Fibroblast of villous mesenchyme (primary cell): ENCODE measurements around the gene CDH2. TPM values are rescaled to one million over a fixed set of nuclear protein-coding genes. Genes with fewer than 3 reads are reported as not detected.

Source experiments
- DNase-seq: peaks from one replicate; pipeline ENCODE4 v3.0.0-alpha.2; 2010; ENCODE audit warnings: low read depth
- H3K4me3 ChIP-seq: 2 replicates; pipeline ENCODE4 v1.5.1; 2011; ENCODE audit warnings: low read depth, mild to moderate bottlenecking, low read length
- total RNA-seq: library from RNA; depleted of rRNA; stranded (reverse); fragments of >200 nt; gene quantifications from 2 replicates; pipeline ENCODE4 v1.2.3, GENCODE V29; 2012
- TF ChIP-seq, protein P1 (sequence below): IDR thresholded peaks from 2 replicates; pipeline ENCODE4 v1.5.1; 2012; ENCODE audit warnings: low read depth, mild to moderate bottlenecking, low read length; ENCODE audit not compliant: insufficient read depth

Gene CDH2
- total RNA-seq, 1 donor, result 74.7 TPM

DNA sequence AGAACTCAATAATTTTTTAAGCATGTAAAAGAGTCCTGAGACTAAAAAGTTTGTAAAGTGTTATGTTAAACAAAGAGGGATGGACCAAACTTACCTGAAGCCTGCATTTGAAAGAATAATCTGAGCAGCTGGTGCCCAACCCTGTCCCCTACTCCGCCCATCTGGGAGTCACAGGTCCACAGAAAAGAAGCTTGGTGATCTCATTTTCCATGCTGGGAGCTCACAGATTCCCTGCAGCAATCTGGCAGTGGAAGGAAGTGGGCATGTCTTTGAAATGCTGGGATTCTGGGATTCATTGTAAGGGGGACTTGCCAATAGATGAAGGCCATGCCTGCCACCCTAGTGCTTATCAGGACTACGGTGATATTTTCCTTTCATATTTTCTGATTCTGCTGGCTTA, 17.9 kb downstream of the CDH2 start:
- no peak for DNase-seq
- TF ChIP-seq, protein P1, sequence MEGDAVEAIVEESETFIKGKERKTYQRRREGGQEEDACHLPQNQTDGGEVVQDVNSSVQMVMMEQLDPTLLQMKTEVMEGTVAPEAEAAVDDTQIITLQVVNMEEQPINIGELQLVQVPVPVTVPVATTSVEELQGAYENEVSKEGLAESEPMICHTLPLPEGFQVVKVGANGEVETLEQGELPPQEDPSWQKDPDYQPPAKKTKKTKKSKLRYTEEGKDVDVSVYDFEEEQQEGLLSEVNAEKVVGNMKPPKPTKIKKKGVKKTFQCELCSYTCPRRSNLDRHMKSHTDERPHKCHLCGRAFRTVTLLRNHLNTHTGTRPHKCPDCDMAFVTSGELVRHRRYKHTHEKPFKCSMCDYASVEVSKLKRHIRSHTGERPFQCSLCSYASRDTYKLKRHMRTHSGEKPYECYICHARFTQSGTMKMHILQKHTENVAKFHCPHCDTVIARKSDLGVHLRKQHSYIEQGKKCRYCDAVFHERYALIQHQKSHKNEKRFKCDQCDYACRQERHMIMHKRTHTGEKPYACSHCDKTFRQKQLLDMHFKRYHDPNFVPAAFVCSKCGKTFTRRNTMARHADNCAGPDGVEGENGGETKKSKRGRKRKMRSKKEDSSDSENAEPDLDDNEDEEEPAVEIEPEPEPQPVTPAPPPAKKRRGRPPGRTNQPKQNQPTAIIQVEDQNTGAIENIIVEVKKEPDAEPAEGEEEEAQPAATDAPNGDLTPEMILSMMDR, result no peak
- no peak overlapping the region for H3K4me3 ChIP-seq

DNA sequence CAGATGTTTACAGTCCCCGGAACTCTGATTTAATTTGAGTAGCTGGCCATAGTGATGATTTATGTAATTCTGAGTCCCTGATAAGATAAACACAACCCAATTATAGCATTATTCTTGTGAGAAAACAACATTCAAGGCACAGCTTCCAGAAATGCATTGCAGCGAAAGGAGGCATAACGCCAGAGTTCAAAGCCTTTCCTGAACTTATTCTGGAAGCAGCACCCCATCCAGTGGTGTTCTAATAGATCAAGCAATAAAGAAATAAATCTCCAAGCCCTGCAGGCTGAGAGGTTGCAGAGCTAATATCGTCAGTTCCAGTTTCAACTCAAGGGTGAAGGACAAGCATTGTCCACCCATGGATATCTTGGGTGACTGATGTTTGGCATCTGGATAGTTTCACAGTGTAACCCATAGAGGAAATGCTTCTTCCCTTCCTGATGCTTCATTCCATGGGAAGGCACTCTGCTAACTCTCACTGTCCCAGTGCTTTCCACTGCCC, 18.8 kb downstream of the CDH2 start:
- peak overlapping the region; percentile 12 for H3K4me3 ChIP-seq
- DNase-seq, result peak; percentile 69
- TF ChIP-seq, protein P1, result peak; percentile 33

DNA sequence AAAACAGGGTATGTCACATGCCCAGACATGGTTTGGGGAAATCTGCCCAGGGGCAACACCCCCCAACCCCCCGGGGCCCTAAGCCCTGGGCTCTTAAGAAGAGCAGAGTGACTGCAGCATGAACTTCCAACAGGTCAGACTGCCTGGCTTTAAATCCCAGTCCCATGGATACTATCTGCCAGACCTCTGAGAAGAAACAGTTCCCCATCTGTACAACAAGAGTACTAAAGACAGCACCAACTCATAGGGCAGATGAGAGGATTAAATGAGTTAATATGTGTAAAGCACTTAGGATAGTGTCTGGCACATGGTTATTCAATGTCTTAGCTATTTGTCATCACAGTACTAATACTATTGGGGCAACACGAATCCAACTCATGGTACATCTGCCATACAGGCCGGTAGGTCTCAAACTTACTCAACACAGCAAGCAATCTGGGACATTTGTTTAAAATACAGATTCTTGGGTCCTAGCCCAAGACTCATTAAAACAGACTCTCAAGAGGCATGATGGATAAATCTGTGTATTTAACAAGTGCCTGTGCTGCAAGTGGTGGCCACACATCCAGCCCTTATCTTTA, 23.4 kb downstream of the CDH2 start:
- TF ChIP-seq, protein P1, result no peak
- peak; percentile 90 for DNase-seq
- H3K4me3 ChIP-seq, result no peak overlapping the region

DNA sequence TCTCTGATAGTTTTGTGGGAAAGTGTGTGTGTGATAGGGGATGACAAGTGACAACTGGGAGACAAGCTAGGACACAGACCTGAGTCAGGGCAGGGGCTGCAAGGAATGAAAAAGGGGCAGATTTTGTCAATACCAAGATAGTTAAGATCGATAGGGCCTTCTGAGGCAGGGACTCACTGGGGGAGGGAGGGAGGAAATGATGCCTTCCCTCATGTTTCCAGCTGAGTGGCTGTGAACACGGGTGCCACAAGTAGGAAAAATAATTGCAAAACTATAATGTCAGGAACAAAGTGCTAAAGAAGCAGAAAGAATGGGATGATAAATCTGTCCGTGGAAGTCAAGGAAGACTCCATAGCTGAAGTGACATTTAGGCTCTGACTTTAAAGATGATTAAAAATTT, 24.2 kb downstream of the CDH2 start:
- DNase-seq, result no peak
- TF ChIP-seq, protein P1, result no peak
- no peak overlapping the region for H3K4me3 ChIP-seq

DNA sequence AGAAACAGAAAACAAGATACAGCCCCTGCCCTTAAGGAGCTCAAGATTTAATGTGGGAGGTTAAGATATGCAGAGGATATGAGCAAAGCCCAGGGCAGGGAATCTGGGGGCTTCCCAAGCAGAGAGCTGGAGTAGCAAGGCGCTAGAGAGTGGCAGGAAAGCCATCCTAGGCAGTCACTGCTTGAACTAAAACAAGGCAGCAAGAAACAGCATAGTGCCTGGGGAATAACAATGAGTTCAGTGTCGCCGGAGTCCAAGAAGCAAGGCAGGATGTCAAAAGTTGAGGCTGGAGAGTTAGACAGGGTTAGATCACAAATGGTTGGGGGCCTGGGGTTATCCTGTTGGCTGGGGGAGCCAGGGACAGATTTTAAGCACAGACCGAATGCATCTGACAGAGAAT, 24.6 kb downstream of the CDH2 start:
- no peak for DNase-seq
- TF ChIP-seq, protein P1, result no peak
- no peak overlapping the region for H3K4me3 ChIP-seq

DNA sequence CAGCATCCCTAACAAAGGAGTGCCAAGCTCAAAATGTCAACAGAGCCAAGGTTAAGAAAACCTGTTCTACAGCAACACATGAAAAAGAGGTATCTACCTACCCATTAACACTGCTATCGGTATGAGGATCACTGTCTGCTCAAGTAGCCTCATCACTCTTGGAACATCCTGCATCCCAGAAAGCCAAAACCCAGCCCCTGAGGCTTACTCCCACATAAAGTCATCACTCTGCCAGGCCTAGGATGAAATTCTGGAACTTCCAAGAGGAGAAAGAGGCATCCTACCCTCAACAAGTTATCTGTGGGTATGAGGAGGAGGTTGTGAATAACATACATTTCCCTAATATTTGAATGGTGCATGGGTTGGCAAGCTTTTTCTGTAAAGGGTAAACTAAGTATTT, 25.5 kb downstream of the CDH2 start:
- H3K4me3 ChIP-seq, result no peak overlapping the region
- TF ChIP-seq, protein P1, result no peak
- no peak for DNase-seq

DNA sequence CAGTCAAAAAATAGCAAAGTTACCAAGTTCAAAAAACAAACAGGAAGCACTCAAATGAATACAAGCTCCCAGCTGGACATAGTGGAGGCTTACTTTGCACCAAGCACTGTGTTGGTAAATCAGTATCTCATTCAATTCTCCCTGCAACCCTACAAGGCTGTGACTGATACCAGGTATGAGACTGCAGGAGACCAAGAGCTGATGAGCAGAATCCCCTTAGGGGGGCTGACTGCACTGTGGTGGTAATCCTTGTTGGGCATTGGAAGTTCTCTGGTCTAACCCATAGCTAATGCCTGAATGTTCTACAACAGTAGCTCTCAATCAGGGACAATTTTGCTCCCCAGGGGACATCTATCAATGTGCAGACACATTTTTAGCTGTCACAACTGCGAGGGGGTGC, 26.0 kb downstream of the CDH2 start:
- TF ChIP-seq, protein P1, result no peak
- DNase-seq, result no peak

More for the DNA sequence above, 26.0 kb downstream of the CDH2 start:
- no peak overlapping the region for H3K4me3 ChIP-seq
